HepG2 (cell line): ENCODE results near the gene DSC3. TPM values are rescaled to one million over a fixed set of nuclear protein-coding genes. Genes with fewer than 3 reads are reported as not detected.

Experiments used
- ATAC-seq: fragments of 200-7000 bp; cut with Tn5 transposase; 3 replicates; pipeline ENCODE4 v1.9.1; 2020; ENCODE audit warnings: mild to moderate bottlenecking, moderate library complexity
- BruUV-seq: library from RNA; stranded (reverse); fragments of 400-500 nt; replicated peaks from 2 replicates; lab custom pipeline; 2021; lab: Mats Ljungman, UMichigan
- CTCF ChIA-PET: fragments of 300-600 bp; formaldehyde crosslinking; extraction: SDS; loops from one replicate; lab custom pipeline; 2021; ENCODE audit warnings: low total read pairs, inconsistent platforms, low intra/inter-chr PET ratio; lab: Yijun Ruan, JAX
- POLR2A ChIA-PET: fragments of 350-600 bp; sonication (Branson Sonifier 250); formaldehyde crosslinking; loops from one replicate; lab custom pipeline; 2020; ENCODE audit warnings: antibody characterized with exemption, inconsistent platforms; lab: Yijun Ruan, JAX
- DNase-seq: peaks from one replicate; pipeline ENCODE4 v3.0.0-alpha.2; 2015; ENCODE audit warnings: low spot score
- FAIRE-seq: peaks from 3 replicates; lab custom pipeline; 2011; peaks lifted over from hg19 to GRCh38; lab: Jason Lieb, UNC
- H2AFZ ChIP-seq: one replicate; pipeline ENCODE4 v1.6.1; 2011; ENCODE audit warnings: low read length, inconsistent platforms
- H3K27ac ChIP-seq: fragments of 300-600 bp; 3 replicates; pipeline ENCODE4 v1.8.0; 2011; ENCODE audit warnings: mixed run types, mild to moderate bottlenecking, mixed read lengths, low read length, inconsistent platforms; ENCODE audit not compliant: insufficient read depth; ENCODE audit errors: extremely low read length
- H3K27me3 ChIP-seq, 2 experiments: fragments of 200-600 bp in 1 of 2; 2 replicates in 1 of 2; 3 replicates in 1 of 2; pipeline versions ENCODE4 v1.6.0 to v1.8.0; 2011; ENCODE audit warnings: low read length in 2 of 2, mild to moderate bottlenecking in 2 of 2, moderate library complexity in 2 of 2, inconsistent platforms in 1 of 2; ENCODE audit not compliant: insufficient read depth in 2 of 2, control insufficient read depth in 1 of 2
- H3K36me3 ChIP-seq, 2 experiments: fragments of 200-600 bp in 1 of 2; replicated peaks in 1 of 2; 2 replicates in 1 of 2; 3 replicates in 1 of 2; pipeline versions ENCODE4 v1.5.1 to v1.8.0; 2011; ENCODE audit warnings: low read length in 2 of 2, inconsistent platforms in 1 of 2; ENCODE audit not compliant: insufficient read depth in 2 of 2, control insufficient read depth in 1 of 2
- H3K4me1 ChIP-seq: 2 replicates; pipeline ENCODE4 v1.5.1; 2012; ENCODE audit warnings: low read length, inconsistent platforms; ENCODE audit not compliant: insufficient read depth
- H3K4me2 ChIP-seq: 2 replicates; pipeline ENCODE4 v1.6.0; 2011; ENCODE audit warnings: low read depth, low read length, inconsistent platforms
- H3K4me3 ChIP-seq, 3 experiments: fragments of 200-600 bp in 1 of 3; sonication (generic), shearing (Covaris generic) in 1 of 3; replicated peaks in 1 of 3; 2 replicates each; pipeline ENCODE4 v1.5.1; 2011 to 2016; ENCODE audit warnings: low read length in 3 of 3, inconsistent platforms in 2 of 3, low read depth in 2 of 3, mild to moderate bottlenecking in 2 of 3, control low read depth in 1 of 3, mixed read lengths in 1 of 3; ENCODE audit not compliant: insufficient read depth in 1 of 3
- H3K79me2 ChIP-seq: one replicate; pipeline ENCODE4 v1.6.1; 2011; ENCODE audit warnings: low read length, inconsistent platforms; ENCODE audit not compliant: insufficient read depth
- H3K9ac ChIP-seq: 2 replicates; pipeline ENCODE4 v1.6.0; 2011; ENCODE audit warnings: mild to moderate bottlenecking, low read depth, low read length, inconsistent platforms; ENCODE audit not compliant: insufficient read depth
- H3K9me3 ChIP-seq: 2 replicates; pipeline ENCODE4 v1.5.1; 2012; ENCODE audit warnings: mild to moderate bottlenecking, low read length
- H4K20me1 ChIP-seq: 2 replicates; pipeline ENCODE4 v1.6.0; 2011; ENCODE audit warnings: inconsistent platforms, mild to moderate bottlenecking, low read length, moderate library complexity; ENCODE audit not compliant: insufficient read depth
- FOXK2 ChIP-seq: fragments of 450-650 bp; IDR thresholded peaks from 2 replicates; pipeline ENCODE4 v1.6.1; 2016
- GATA4 ChIP-seq: sonication (generic); IDR thresholded peaks from 2 replicates; pipeline ENCODE4 v1.6.1; 2016; ENCODE audit warnings: antibody characterized with exemption, low read depth, borderline replicate concordance
- HMGXB4 ChIP-seq, 2 experiments: sonication (generic) in 1 of 2; formaldehyde crosslinking in 1 of 2; IDR thresholded peaks; 2 replicates each; pipeline versions ENCODE4 v1.4.0 to v1.6.1; 2018 to 2020; ENCODE audit warnings: missing genetic modification reagents in 2 of 2, borderline replicate concordance in 1 of 2, low read depth in 1 of 2, mild to moderate bottlenecking in 1 of 2, missing biosample characterization in 1 of 2
- IKZF1 ChIP-seq: fragments of 450-650 bp; IDR thresholded peaks from 2 replicates; pipeline ENCODE4 v1.7.1; 2016
- NFIB ChIP-seq: sonication (generic); formaldehyde crosslinking; IDR thresholded peaks from 2 replicates; pipeline ENCODE4 v1.9.0; 2021; ENCODE audit warnings: missing genetic modification reagents, mild to moderate bottlenecking, borderline replicate concordance
- NFKB2 ChIP-seq: sonication (generic); formaldehyde crosslinking; IDR thresholded peaks from 2 replicates; pipeline ENCODE4 v1.4.0; 2020; ENCODE audit warnings: missing genetic modification reagents, borderline replicate concordance
- PPARG ChIP-seq: conservative IDR thresholded peaks from 2 replicates; pipeline ENCODE4 v1.6.1; 2016; ENCODE audit warnings: missing biosample characterization, missing genetic modification reagents
- YEATS4 ChIP-seq: sonication (generic); formaldehyde crosslinking; IDR thresholded peaks from 2 replicates; pipeline ENCODE4 v1.4.0; 2020; ENCODE audit warnings: missing genetic modification reagents, borderline replicate concordance
- ZNF382 ChIP-seq: sonication (generic); formaldehyde crosslinking; IDR thresholded peaks from 2 replicates; pipeline ENCODE4 v1.5.0; 2020; ENCODE audit warnings: missing genetic modification reagents, mild to moderate bottlenecking, borderline replicate concordance
- ZNF432 ChIP-seq: sonication (generic); formaldehyde crosslinking; IDR thresholded peaks from 2 replicates; pipeline ENCODE4 v1.5.0; 2020; ENCODE audit warnings: missing genetic modification reagents, mild to moderate bottlenecking, borderline replicate concordance
- ZNF513 ChIP-seq: sonication (generic); formaldehyde crosslinking; conservative IDR thresholded peaks from 2 replicates; pipeline ENCODE4 v1.5.0; 2020; ENCODE audit warnings: missing genetic modification reagents
- ZNF691 ChIP-seq: sonication (generic); formaldehyde crosslinking; IDR thresholded peaks from 2 replicates; pipeline ENCODE4 v1.4.0; 2020; ENCODE audit warnings: missing genetic modification reagents, low read depth, mild to moderate bottlenecking, borderline replicate concordance
- ZNF709 ChIP-seq: sonication (generic); formaldehyde crosslinking; IDR thresholded peaks from 2 replicates; pipeline ENCODE4 v1.5.0; 2020; ENCODE audit warnings: mild to moderate bottlenecking, missing genetic modification reagents
- ZNF816 ChIP-seq: sonication (generic); formaldehyde crosslinking; IDR thresholded peaks from 2 replicates; pipeline ENCODE4 v1.8.0; 2022; ENCODE audit warnings: missing genetic modification reagents, mild to moderate bottlenecking, borderline replicate concordance
- WGBS: methylation state at CpG from one replicate; pipeline ENCODE4 v1.1.6; 2017; ENCODE audit warnings: low lambda C conversion rate; 5-methylcytosine and 5-hydroxymethylcytosine counted together
- in situ Hi-C: cut with HindIII; loops from 2 replicates; pipeline ENCODE4 v1.10.0; 2017; ENCODE audit warnings: low pct_unique_long_range_greater_than_20kb; ENCODE audit not compliant: extremely low pct_ligation_motif_present
- intact Hi-C: fragments of 100-400 bp; cut with micrococcal nuclease; formaldehyde crosslinking; loops from one replicate; pipeline ENCODE4 v1.10.0; 2022; ENCODE audit not compliant: unreplicated experiment
- polyA plus RNA-seq, 8 experiments: library from polyadenylated mRNA; depleted of rRNA in 3 of 8; stranded (reverse) in 7 of 8; unstranded in 1 of 8; fragments of >200 nt; fragmentation: Illumina TruSeq in 4 of 8; extraction: Trizol in 4 of 8; gene quantifications; 2 replicates each; pipeline versions ENCODE4 v1.2.1 to v1.2.3, GENCODE V29; 2011 to 2016; ENCODE audit warnings: low read depth in 4 of 8, missing spikeins in 1 of 8, mixed read lengths in 1 of 8; ENCODE audit not compliant: insufficient read depth in 1 of 8
- total RNA-seq, 5 experiments: library from RNA; depleted of rRNA; stranded (reverse); fragments of >200 nt; fragmentation: Illumina TruSeq; extraction: Trizol; gene quantifications; 2 replicates each; pipeline ENCODE4 v1.2.3, GENCODE V29; 2016; ENCODE audit warnings: low read depth in 1 of 5

DSC3 gene
- total and polyA plus RNA-seq, 2 of the 13 experiments (the other 11 are each of a cell fraction or from before 2014, with no cell fraction given) = 0.05 to 0.38 TPM

- no peaks in the 10 kb centered on the region for H3K27me3 ChIP-seq
- TF ChIP-seq HMGXB4 (CRISPR knock-in tag; IDR thresholded peaks at IDR 0.05; ENCODE audit: borderline replicate concordance in 1 of 2, low read depth in 1 of 2) = no peak
- no peak for TF ChIP-seq ZNF513 (CRISPR knock-in tag)
- no peak for TF ChIP-seq NFKB2 (CRISPR knock-in tag)
- no peak for TF ChIP-seq ZNF382 (CRISPR knock-in tag)
- no peak for TF ChIP-seq ZNF432 (CRISPR knock-in tag)
- no peak for TF ChIP-seq ZNF691 (CRISPR knock-in tag)
- TF ChIP-seq IKZF1 = no peak
- no peak for TF ChIP-seq NFIB (CRISPR knock-in tag)
- no peak for TF ChIP-seq PPARG (CRISPR knock-in tag)
- no peak for TF ChIP-seq GATA4
- TF ChIP-seq ZNF709 (CRISPR knock-in tag) = no peak
- no peak for TF ChIP-seq ZNF816 (CRISPR knock-in tag)
- TF ChIP-seq YEATS4 = no peak
- TF ChIP-seq FOXK2 = no peak
- intact Hi-C loops = no loop called here
- H3K9ac ChIP-seq = no peak overlapping the region
- no peak overlapping the region for H3K4me3 ChIP-seq
- CTCF ChIA-PET = no interaction called here
- BruUV-seq = no TSS peak
- H3K27ac ChIP-seq = no peak overlapping the region
- no peaks in the 10 kb centered on the region for H3K79me2 ChIP-seq
- DNase-seq (no peak), FAIRE-seq (no peak), ATAC-seq (no peak)
- 0% methylated on average over 1 of the region's 1 CpG for WGBS
- H4K20me1 ChIP-seq = no peaks in the 10 kb centered on the region
- H3K36me3 ChIP-seq = no peaks in the 10 kb centered on the region
- no peaks in the 10 kb centered on the region for H3K9me3 ChIP-seq
- no peak overlapping the region for H2AFZ ChIP-seq
- in situ Hi-C loops = no loop called here
- no peaks in the 10 kb centered on the region for H3K4me1 ChIP-seq
- POLR2A ChIA-PET = no interaction called here
- H3K4me2 ChIP-seq = no peak overlapping the region
Observed at GRCh38 chr18:30989141-30989540, 53.4 kb downstream of the DSC3 start.
